GM12874 (cell line): ENCODE measurements around the gene FOXA3.

Experiments
- TF ChIP-seq, protein P1 (sequence below): IDR thresholded peaks from 2 replicates; pipeline ENCODE4 v1.5.1; 2011; ENCODE audit warnings: low read depth, mild to moderate bottlenecking, control low read depth, low read length, moderate library complexity; ENCODE audit not compliant: insufficient read depth

Gene FOXA3

DNA sequence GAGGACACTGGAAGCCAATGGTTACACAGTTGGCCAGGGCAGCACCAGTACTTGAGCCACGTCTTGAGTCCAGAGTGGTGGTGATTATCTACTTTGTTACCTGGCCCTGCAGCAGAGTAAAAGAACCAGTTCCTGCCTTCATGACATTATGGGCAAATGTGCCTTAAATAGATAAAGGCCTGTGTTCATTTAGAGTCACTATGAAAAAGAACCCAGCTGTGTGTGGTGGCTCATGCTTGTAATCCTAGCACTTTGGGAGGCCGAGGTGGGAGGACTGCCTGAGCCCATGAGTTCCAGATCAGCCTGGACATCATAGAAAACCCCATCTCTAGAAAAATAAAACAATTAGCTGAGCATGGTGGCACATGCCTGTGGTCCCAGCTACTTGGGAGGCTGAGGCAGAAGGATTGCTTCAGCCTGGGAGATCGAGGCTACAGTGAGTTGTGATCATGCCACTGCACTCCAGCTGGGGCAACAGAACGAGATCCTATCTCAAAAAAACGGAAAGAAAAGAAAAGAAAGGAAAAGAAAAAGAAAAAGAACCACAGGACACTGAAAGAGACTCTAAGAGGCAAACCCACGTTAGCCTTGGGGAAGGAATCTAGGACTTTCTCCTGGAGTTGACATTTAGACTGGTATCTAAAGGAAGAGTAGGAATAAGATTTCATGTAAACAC, 25.2 kb downstream of the FOXA3 start:
- TF ChIP-seq, protein P1, sequence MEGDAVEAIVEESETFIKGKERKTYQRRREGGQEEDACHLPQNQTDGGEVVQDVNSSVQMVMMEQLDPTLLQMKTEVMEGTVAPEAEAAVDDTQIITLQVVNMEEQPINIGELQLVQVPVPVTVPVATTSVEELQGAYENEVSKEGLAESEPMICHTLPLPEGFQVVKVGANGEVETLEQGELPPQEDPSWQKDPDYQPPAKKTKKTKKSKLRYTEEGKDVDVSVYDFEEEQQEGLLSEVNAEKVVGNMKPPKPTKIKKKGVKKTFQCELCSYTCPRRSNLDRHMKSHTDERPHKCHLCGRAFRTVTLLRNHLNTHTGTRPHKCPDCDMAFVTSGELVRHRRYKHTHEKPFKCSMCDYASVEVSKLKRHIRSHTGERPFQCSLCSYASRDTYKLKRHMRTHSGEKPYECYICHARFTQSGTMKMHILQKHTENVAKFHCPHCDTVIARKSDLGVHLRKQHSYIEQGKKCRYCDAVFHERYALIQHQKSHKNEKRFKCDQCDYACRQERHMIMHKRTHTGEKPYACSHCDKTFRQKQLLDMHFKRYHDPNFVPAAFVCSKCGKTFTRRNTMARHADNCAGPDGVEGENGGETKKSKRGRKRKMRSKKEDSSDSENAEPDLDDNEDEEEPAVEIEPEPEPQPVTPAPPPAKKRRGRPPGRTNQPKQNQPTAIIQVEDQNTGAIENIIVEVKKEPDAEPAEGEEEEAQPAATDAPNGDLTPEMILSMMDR, result no peak

DNA sequence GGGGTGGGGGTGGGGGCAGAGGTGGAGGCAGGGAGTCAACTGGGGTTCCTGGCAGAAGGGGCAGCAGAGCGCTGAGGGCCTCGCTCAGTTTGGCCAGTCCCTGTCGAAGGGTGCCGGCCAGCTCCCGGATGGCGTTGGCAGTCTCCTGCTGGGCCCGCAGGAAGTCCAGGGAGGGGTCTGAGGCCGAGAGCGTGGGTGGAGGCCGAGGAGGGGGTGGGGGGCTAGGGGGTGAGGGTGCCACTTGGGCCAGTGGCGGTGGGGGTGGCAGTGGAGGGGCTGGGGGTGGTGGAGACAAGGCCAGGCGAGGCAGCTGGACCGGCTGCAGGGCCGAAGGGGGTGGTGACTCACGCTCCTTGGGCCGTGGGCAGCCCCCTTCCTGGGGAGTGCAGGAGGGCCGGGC, 26.8 kb downstream of the FOXA3 start:
- TF ChIP-seq, protein P1, result no peak

DNA sequence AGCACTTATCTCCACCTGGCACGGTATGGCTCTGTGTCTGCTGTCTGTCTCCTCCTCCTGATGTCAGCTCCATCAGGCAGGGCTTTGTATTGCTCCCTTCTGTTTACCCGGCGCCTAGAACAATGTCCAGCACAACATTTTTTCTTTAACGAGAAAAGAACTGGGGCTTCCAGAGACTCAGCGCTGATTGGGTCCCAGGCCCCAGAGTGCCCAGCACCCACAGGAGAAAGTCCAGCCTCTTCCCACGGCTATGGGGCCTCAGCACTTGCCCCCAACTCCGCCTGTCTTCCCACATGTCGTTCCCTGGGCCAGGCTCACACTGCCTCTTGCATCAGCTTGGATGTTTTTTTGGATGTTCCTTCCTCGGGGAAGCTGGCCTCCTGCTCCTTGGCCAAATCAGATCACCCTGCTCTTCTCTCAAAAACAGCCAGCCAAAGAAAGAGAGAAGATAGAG, 31.4 kb downstream of the FOXA3 start:
- TF ChIP-seq, protein P1, result no peak

DNA sequence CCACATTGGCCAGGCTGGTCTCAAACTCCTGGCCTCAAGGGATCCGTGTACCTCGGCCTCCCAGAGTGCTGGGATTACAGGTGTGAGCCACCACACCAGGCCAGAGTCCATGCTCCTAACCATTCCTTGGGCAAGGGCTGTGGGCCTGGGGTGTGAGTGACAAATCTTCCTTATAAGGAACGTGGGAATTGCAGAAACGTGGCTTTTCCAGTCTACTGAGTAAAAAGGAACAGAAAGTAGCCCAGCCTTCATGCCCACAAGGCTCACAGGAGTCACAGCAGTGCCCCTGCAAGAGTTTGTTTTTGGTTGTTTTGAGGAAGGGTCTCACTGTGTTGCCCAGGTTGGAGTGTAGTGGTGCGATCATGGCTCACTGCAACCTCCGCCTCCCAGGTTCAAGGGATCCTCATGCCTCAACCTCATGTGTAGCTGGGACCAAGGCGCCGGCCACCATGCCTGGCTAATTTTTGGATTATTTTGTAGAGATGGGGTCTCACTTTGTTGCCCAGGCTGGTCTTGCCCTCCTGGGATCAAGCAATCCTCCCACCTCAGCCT, 33.2 kb downstream of the FOXA3 start:
- TF ChIP-seq, protein P1, result no peak

DNA sequence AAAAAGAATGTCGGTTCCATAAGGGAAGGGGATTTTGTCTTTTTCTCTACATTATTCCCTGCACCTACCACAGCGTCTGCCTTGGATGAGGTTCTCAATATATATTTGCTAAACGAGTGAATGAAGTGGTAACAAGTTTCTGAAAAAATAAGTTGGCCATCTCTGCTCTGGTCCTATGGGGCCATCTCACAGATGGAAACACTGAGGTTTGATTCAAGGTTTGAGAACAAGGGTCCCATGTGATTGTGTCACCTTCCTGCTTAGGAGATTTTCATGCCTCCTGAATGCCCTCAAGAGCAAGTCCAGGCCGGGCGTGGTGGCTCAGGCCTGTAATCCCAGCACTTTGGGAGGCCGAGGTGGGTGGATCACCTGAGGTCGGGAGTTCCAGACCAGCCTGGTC, 35.1 kb downstream of the FOXA3 start:
- TF ChIP-seq, protein P1, result no peak

DNA sequence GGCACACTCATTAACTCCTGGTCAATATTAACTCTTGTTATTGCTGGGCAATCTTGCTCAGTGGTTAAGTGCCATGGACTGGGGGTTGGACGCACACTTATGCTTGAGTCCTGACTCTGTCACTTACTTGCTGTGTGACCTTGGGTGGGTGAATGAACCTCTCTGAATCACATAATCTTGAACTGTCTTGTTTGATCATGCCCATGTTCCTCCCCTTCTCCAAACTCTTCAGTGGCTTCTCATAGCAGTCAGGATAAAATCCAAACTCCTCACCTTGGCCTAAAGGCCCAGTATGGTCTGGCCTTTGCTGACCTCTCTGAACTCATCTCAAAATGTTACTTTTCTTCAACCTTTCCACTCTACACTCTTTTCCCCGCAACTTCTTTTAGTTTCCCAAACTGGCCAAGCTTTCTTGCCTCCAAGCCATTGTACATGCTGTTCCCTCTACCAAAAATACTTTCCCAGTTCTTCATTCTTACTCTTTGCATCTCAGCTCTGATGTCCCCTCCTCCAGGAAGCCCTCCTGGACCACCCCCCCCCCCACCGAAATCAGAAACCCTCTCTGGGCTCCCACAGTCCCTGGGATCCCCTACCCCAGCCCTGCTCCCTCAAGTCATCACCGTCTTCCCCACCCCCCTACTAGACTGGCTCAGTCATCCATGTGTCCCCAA, 35.9 kb downstream of the FOXA3 start:
- TF ChIP-seq, protein P1, result no peak

DNA sequence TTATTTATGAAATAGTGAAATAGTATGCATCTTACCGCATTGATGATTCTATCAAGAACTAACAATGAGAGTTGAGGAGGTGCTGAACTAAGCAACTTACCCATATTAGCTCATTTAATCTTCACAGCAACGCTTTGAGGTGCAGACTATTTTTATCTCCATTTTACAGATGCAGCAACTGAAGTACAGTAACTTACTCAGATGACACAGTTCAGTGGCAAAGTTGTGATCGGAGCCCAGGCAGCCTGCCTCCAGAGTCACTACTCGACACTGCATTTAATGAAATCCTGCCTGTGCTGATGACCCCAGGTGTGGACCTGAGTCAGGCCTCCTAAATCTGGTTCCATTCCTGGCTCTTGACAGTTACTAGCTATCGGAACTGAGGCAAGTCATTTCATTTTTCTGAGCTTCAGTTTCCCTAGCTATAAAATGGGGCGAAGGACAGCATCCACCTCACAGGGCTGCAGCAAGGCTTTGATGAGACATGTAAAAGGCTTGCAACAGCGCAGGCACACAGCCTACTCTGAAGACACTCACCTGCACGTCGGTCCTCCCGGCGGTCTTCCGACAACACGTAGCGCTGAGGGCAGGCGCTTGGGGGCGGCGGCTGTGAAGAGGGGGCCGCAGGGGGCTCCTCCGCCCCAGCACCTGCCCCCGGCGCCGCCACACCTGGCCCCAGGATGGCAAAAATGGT, 36.8 kb downstream of the FOXA3 start:
- TF ChIP-seq, protein P1, result no peak
